Subcutaneous adipose tissue (tissue), 4 donors: ENCODE results near the gene SPINK7. TPM values are rescaled to one million over a fixed set of nuclear protein-coding genes. Genes with fewer than 3 reads are reported as not detected.

Experiments used
- total RNA-seq, 4 donors: library from RNA; depleted of rRNA; stranded (reverse); fragments of >200 nt; gene quantifications; one replicate each; pipeline ENCODE4 v1.1.0, GENCODE V29; 2016
- TF ChIP-seq, protein P1 (sequence below): fragments of 450-650 bp; IDR thresholded peaks from one replicate; pipeline ENCODE4 v1.5.1; 2016; ENCODE audit warnings: low read depth, mild to moderate bottlenecking, control low read depth, antibody characterized with exemption, moderate library complexity

The SPINK7 gene
- total RNA-seq, 4 donors from 2014 or later, result not detected

DNA sequence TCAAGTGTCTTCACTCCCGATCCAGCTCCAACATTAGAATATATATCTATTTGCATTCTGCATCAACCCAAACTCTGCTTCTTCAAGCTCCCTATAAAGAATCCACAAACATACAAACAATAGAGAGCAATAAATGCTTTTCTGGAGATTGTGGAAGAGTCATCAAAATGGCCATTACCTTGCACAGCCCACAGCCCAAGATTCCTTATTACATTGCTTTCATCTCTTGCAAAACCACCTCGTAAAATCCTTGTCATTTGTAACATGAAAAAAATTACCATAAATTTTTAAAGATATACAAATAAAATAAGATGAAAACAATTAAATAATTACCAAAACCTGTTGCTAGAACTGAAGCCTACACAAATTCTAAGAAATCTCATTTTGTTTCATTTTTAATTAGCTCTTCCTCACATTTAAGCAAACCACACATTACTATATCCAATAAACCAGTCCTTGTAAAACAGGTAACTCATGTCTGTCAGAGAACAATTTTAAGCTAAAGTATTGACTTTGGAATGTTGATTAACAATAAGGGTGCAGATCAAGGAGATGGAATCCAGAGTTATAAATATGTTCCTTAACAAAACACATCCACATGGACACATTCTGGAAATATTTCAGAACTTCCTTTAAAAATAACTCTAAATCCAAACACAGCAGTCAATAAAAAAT is 30.3 kb downstream of the SPINK7 start:
- TF ChIP-seq, protein P1, sequence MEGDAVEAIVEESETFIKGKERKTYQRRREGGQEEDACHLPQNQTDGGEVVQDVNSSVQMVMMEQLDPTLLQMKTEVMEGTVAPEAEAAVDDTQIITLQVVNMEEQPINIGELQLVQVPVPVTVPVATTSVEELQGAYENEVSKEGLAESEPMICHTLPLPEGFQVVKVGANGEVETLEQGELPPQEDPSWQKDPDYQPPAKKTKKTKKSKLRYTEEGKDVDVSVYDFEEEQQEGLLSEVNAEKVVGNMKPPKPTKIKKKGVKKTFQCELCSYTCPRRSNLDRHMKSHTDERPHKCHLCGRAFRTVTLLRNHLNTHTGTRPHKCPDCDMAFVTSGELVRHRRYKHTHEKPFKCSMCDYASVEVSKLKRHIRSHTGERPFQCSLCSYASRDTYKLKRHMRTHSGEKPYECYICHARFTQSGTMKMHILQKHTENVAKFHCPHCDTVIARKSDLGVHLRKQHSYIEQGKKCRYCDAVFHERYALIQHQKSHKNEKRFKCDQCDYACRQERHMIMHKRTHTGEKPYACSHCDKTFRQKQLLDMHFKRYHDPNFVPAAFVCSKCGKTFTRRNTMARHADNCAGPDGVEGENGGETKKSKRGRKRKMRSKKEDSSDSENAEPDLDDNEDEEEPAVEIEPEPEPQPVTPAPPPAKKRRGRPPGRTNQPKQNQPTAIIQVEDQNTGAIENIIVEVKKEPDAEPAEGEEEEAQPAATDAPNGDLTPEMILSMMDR, result no peak

GRCh38 chr5:148343046-148343407 is 30.8 kb downstream of the SPINK7 start:
- TF ChIP-seq, protein P1, result no peak

- TF ChIP-seq, protein P1, result no peak
Measured at GRCh38 chr5:148343603-148344487, 31.6 kb downstream of the SPINK7 start.

- TF ChIP-seq, protein P1, result no peak
Measured at GRCh38 chr5:148347706-148348105, 35.5 kb downstream of the SPINK7 start.

GRCh38 chr5:148352696-148353095 is 40.5 kb downstream of the SPINK7 start:
- TF ChIP-seq, protein P1, result no peak

GRCh38 chr5:148353634-148354033 is 41.4 kb downstream of the SPINK7 start:
- TF ChIP-seq, protein P1, result no peak

DNA sequence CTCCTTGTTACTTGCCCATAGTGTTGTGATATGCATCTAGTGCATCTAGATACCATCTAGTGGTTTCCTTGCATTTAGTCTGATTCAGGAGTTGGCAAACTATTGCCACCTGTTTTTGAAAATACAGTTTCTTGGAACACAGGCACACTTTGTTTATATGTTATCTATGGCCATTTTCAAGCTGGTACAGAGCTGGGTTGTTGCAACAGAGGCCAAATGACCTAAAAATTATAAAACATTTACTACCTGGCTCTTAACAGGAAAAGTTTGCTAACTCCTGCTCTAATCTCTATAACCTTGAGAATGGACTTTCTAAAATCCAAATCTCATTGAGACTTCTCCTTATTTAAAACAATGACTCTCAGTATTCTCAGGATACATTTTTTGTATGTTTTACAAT is 52.1 kb downstream of the SPINK7 start:
- TF ChIP-seq, protein P1, result no peak

Other genes starting within 250 kb of the SPINK7 start
- gene SPINK5, start 248.4 kb upstream of the SPINK7 start, total RNA-seq, result under 1 TPM in 2 of 4 donors, not detected in 2; 0.51 to 0.57 TPM
- gene SPINK14, start 143.9 kb upstream of the SPINK7 start, total RNA-seq, result not detected
- not detected for gene SPINK6, start 109.4 kb upstream of the SPINK7 start, total RNA-seq
- gene MARCOL, start 73.9 kb upstream of the SPINK7 start, total RNA-seq, result not detected
- gene SPINK13, start 43.6 kb upstream of the SPINK7 start, total RNA-seq, result 1 to 10 TPM in 1 of 4 donors, not detected in 3; 2.4 TPM
- not detected for gene SPINK9, start 23.1 kb downstream of the SPINK7 start, total RNA-seq
- 10 to 100 TPM; 56.3 to 94.7 (median 71.7) TPM for gene FBXO38, start 71.5 kb downstream of the SPINK7 start, total RNA-seq